DMS79 (cell line): Measurements from ENCODE around the gene IGSF21.

Experiments
- DNase-seq: peaks from one replicate; lab custom pipeline; 2025; lab: John Stamatoyannopoulos, UW

The IGSF21 gene

DNA sequence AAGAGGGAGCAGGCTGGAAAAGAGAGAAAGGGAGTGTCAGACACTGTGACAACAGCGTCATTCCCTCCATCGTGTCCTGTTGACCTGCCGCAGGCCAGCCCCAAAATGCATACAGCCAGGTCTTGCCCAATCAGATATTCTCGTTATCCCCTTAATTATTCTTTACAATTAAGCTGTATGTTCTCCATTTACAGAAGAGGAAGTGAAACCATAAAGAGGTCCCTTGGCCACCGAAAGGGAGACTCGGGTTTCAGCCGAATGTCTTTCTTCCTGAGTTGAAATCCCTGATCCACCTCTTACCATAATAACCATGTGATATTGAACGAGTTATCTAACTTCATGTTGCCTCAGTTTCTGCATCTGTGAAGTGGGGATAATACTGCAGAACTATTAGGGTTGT is 70.5 kb downstream of the IGSF21 start:
- DNase-seq, result no peak

DNA sequence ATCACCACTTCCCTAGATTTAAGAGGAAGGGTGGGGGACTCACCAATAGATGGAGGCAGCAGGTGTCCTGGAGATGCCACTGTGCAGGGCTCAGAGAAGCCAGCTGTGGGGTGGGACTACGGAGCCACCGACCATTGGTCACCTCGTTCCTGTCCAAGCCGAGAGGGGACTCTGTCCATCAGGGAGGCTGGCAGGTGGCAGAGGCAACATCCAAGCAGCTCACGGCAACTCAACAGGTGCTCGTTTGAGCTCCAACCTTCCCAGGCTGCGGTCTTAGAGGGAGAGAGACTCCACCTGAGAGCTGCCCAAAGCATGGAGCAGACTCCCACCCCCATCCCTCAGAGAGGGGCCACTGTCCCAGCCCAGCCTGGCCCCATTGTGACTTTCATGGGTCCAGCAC is 71.4 kb downstream of the IGSF21 start:
- no peak for DNase-seq

DNA sequence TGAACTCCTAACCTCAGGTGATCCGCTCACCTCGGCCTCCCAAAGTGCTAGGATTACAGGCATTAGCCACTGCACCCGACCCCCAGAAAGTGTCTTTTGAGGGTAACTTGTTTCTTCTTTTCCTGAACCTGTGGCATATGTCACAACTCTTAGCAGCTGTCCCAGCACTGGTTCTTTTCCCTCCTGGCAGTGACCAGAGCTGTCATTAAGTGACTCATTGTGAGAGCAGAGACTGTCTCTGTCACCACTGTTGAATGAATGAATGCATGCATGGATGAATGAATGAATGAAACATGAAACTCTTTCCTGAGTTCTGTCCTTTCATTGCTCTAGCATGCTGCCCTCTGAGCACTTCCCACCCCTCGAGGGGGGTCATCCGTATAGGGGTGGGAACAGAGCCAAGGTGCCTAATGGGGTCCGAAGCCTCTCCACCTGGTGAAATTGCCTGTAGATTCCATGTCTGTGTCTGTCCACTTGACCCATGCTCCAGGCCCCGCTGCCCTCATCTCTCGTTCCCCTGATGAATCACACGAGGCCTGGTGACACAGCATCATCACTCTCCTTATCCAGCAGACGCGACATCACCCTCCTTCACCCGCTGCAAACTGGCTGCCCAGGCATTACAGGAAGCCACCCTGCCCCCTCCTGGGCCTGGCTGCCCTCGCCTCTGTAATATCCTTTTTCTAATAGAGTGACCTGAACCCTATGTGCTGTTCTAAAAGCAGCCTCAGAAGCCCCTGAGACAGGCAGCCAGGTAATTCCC is 75.0 kb downstream of the IGSF21 start:
- no peak for DNase-seq

DNA sequence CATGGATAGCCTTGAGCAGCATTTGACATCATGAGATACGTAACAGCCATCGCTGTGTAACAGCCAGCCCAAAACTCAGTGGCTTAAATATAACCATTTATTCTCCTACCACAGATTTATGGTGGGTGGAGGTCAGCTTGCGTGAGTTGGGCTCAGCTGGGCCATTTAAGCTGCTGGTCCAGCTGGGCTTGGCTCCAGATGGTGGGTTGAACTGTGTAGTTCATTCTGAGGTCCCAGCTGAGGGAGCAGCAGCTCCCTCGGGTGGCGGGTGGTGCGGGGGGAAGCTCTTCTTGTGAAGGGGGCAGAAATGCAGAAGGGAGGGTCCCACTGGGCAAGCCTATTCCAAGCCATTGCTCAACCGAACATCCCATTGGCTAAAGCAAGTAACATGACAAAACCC is 75.9 kb downstream of the IGSF21 start:
- no peak for DNase-seq

DNA sequence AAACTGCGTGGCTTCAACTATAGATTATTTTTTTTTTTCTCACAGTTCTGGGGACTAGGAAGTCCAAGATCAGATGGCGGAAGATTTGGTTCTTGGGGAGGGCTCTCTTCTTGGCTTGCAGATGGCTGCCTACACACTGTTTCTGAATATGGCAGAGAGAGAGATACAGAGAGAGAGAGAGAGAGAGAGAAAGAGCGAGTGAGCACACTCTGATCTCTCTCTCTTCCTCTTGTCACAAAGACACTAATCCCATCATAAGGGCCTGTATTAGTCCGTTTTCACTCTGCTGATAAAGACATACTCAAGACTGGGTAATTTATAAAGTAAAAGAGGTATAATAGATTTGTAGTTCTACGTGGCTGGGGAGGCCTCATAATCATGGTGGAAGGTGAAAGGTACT is 79.5 kb downstream of the IGSF21 start:
- DNase-seq, result no peak

DNA sequence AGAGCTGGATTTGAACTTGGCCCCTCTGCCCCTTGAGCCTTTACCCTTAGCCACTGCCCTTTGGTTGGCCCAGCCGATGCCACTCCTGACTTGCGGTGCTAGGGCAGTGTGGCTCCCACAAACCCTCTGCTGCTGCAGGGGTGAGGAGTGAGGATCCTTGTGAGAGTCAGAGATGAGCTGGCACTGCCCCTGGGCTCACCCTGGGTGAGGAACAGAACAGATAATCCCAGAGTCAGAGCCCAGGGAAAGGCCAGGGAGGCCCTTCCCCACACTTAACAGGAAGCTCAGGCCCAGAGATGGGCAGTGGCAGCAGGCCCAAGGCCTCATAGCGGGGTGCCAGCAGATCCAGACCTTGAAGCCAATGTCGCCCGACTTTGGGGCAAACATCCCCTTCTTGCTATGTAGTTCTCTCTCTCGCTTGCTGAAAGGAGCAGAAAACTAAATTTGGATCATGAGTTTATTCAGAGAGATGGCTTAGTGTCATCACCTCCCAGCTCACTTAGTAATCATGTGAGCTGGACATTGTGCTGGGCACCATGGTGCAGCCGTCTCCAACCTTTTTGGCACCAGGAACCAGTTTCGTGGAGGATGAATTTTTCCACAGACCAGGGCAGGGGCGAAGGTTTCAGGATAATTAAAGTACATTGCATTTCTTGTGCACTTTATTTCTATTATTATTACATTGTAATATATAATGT is 81.4 kb downstream of the IGSF21 start:
- no peak for DNase-seq

DNA sequence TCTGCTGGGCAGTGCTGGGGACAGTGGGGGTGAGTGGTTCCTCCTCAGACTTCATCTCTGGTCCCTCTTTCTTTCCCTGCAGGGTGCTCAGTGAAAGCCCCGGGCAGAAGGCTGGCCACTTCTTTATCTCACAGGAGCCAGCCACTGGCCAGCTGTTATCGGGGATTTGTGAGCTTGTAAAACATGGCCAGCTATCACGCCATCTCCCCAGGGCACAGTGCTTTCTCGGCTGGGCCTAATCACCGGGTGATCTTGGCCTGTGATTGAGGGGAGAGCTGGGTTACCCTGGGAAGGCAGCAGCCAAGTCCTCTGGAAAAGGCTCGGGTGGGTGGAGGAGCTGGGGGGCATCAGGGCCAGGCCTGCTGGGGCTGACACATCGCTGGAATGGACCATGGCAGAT is 83.0 kb downstream of the IGSF21 start:
- DNase-seq, result no peak

DNA sequence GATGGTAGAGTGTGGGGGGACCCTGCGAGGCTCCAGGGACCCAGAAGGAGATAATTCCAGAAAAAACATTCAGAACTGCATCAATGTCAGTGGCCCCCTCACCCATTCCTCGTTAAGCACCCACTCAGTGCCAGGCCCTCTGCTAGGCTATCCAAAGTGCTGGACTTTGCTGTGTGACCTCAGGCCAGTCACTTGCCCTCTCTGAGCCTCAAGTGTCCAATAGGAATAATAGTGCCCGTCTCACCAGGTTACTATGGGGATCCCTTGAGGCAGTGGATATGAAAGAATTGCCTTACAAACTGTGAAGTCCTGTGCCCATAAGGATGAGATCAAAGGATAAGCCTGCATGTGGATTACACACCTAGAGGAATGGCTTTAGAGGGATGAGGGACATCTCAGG is 83.4 kb downstream of the IGSF21 start:
- DNase-seq, result no peak

DNA sequence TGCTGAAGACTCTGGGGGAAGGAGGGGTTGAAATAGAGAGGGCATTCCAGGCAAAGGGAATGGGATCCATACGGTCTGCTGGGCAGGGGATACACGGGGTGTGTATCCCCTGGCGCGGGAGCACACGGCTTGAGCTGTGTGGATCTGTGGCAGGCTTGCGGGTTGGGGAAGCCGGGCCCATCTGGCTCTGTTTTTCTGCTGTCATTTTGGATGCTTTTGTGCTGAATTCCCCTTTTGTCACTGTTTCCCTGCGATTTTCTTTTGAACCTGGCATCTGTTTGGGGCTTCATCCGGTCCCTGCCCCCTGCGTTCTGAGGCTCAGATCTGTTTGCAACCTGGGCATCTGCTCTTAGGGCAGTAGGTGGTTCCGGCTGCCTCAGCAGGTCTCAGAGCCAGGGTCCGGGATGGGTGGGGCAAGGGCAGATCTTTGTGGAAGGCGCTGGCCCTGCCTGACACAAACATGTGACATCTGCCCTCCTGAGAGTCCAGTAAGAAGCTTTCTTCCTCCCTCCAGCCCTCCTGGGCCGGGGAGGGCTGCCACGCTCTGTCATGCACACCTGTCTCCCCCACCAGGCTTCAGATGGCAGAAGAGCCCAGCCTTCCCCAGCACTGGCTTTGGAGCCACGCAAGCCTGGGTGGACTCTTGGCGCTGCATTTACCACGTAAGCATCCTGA is 84.0 kb downstream of the IGSF21 start:
- DNase-seq, result no peak

DNA sequence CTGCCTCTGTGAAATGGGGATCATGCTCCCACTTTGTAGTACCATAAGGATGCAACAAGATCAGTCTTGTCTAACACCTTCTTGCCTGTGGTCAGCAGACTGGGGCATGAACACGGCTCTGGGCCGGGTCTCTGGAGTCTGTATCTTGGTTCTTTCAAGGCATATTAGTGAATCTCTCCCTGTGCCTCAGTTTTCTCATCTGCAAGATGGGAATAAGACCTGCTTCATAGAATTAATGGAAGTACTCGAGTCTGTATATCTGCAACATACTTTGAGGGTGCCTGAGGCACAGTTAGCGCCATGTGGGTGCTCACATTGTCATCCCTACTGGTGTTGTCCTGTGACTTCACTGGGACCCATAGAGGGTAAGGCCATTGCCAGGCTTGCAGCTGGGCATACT is 84.6 kb downstream of the IGSF21 start:
- DNase-seq, result no peak

DNA sequence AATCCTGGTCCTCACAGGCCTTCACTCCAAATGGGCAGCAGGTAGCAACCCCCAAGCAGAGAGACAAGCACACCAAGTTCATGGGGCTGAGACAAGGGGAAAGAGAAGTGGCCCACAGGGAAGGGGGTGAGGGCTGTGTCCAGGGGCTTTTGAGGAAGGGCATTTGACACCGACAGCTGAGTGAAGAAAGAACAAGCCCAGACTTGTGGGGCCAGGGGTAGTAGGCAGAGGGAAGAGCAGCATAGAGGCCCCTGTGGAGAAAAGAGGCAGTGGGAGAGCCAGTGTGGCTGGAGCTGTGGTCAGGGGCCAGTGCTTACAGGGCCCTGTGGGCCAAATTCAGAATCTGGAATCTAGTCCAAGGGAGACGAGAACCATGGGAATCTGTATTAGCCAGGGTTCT is 85.4 kb downstream of the IGSF21 start:
- no peak for DNase-seq

DNA sequence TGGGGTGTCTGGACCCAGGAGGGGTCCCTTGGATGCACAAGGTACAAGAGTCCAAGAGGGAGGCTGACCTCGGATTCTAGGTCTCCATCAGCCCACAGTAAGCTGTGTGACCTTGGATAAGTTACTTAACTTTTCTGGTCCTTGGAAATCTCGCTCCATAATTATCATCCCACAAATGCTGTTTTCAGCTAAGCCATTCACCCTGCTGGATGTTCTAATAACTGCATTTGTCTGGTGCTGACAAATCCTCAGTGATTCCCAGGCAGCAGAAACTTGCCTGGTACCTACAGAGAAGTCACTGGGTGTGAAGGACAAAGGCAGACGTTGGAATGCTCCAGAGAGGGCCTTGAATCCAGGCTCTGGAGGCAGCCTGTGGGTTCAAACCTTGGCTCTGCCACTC is 89.7 kb downstream of the IGSF21 start:
- DNase-seq, result no peak

DNA sequence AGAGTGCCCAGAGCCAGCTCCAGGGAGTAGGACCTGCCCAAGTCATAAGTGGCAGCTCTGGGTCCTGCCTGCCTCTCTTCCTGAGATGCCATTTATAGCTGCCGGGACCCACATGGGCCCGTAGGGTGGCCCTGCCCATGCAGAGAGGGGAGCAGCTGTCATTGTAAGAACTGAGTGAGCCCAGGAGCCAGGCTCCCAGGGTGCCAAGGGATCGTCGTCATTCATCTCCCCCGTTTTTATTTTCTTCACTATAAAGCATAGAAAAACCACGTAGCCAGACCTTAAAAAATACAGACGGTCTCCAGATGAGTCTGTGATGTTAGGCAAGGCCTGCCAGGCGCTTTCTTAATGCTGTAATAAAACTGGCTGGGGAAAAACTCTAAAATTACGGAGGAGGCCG is 90.7 kb downstream of the IGSF21 start:
- no peak for DNase-seq

DNA sequence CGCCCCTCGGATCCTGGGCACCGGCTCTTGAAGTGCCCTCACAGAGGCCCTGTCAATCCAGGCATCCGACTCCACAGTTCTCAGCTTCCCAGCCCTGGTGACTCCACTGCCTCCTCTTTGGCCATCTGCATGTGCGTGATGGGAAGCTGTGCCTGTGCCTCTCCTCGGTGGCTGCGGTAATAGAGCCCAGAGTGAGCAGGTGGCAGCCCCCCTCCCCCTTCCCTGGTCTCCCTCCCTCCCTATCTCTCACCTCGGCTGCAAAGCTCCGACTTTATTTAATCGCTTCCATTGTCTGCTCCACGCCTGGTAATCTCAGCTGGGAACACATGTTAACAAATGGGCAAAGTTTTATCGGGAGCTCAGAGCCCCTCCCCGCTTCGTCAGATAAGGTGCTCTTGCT is 91.9 kb downstream of the IGSF21 start:
- DNase-seq, result no peak

DNA sequence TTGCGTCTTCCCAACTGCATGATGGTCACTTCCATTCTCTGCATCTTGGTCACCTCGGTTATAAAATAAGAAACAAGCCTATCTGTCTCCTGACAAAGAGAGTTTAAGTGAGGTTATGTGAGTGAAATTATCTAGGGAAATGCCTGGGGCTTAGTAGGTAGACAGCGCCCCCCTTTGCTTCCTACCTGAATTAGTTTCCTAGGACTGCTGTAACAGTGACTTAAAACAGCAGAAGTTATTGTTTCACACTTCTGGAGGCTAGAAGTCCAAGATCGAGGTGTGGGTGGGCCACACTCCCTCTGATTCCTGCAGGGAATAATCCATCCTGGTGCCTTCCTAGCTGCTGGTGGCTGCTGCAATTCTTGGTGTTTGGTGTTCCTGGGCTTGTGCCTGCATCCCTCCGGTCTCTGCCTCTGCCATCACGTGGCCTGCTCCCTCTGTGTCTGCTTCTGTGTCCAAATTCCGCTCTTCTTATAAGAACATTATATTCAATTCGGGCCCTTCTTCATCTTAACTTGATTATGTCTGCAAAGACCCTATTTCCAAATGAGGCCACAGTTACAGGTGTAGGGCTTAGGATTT is 92.6 kb downstream of the IGSF21 start:
- no peak for DNase-seq

DNA sequence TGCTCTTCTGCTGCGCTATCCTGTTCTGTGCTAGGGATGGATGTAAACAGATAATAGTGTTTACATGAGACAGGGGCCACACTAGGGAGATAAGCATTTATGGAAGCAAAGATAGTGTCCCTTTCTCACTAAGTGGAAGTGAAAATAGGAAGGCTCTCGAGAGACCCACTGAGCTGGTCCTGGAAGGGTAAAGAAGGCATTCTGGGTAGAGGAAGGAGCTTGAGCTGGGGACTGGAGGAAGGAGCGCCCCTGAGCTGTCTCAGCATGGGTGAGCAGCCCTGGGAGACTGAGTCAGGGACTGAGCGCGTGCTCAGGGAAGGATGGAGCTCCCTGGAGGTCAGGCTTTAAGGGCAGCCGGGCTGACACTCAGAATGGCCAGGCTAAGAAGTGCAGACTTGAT is 93.3 kb downstream of the IGSF21 start:
- DNase-seq, result no peak

DNA sequence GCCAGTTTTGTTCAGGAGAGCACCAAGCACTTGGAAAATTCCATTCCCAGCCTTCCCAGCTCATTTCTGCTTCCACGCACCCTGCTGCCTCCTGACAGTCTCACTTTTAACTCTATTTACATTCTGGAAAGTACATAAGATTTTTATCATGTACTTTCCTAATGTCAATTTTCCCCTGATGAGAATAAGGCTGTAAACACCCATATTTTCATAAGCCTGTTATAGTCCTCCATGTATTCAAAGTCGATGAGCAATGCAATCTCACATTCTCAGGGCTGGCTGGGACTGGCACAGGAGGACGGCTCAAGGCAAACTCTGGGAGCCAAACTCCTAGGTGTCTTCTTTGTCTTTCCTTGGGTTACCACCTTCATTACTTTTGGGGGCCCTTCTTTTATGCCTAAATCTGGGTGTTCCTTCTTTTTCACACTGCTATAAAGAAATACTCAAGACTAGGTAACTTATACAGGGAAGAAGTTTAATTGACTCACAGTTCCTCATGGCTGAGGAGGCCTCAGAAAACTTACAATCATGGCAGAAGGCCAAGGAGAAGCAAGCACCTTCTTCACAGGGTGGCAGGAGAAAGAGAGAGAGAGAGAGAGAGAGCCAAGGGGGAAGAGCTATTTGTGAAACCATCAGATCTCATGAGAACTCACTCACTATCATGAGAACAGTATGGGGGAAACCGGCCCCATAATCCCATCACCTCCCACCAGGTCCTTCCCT is 94.6 kb downstream of the IGSF21 start:
- no peak for DNase-seq

DNA sequence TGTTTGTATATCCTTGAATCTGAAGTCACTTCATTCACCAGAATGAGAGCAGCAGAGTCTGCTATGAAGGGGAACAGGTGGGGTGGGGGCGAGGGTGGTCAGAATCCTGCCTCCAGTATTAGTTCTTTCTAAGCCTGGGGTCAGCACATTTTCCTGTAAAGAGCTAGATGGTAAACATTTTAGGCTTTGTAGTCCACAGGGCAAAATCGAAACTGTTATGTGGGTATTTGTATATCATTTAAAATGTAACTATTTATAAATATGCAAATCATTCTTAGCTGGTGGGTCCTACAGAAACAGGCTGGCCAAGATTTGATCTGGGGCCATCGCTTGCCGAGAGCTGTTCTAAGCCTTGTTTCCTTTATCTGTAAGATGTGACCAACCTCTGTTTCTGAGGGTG is 96.0 kb downstream of the IGSF21 start:
- DNase-seq, result no peak

DNA sequence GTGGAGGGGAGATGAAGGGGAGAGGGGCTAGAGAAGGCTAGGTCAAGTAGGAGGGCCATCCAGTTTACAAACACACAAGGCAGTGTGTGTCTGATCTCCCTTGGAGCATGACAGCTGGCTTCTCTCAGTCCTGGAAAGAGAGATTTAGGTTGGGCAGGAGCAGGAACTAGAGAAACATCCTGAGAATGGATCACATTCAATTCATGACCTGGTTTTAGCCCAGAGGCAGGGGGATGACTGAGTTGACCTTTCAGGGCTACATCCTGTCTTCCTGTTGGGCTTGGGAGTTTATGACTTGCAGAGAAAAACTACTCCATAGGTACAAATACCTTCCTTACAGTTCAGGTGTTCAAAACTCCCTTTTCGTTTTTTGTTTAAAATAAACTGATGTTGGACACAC is 97.0 kb downstream of the IGSF21 start:
- no peak for DNase-seq

DNA sequence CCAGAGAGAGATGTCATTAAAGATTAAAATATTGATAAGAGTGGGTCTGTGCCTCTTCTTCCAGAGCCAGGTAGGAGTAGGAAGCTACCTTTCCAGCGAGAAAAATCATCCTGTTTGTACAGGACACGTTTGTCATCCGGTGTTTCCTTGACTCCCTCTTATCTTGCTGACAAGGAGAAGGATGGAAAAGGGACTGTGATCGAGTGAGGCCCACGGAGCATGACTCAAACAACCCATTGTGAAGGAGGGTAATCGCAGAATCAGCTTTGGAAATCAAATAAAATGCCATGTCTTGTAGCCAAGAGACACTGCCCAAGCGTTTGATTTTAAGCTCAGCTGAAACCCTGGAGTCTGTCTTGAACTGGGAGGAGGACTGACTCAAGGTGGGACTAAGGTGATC is 97.7 kb downstream of the IGSF21 start:
- DNase-seq, result no peak

DNA sequence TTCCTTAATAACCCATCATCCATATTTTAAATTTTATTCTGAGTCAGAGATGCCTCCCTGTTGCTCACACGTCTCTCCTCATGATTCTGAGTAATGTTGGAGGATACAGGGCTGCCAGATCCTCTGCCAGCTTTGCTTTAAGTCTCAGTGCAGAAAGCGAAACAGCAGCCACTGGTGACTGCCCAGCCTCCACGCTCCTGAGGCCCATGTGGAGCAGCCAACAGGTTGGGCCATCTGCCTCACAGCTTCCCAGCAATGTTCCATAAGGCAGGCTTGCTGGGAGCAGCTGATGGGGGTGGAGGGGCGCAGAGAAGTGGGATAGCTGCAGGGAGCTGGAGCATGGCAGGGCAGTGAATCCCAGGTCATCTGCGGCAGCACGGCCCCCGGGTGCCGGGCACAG is 104.2 kb downstream of the IGSF21 start:
- DNase-seq, result no peak

DNA sequence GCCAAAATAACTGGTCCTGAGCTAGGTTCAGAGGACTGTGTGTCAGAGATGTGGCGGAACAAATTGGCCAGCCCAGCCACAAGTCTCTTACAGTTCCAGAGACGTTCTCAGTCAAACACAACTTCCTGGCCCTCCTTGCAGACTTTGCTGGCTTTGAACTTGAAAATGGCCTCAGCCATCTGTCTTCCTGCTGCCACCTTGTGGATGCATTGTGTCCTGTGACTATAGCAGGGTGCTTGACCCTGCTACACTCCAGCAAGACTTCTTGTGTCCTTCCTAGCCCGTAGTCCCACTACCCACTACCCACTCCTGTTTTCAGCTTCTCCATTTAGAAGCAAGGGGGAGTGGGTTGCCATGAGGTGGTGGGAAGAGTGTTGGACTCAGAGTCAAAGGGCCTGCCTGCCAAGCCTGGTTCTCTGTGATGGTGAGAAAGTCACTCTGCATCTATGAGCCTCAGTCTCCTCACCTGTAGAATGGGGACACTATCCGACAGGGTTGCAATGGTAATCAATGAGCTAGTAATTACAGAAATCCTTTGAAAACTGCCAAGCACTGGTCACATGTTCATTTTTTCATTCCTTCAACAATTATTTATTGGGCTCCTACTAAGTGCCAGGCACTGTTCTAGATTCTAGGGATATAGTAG is 109.9 kb downstream of the IGSF21 start:
- DNase-seq, result no peak
